Measurements from ENCODE around the gene MYBPC2. TPM values are rescaled to one million over a fixed set of nuclear protein-coding genes. Genes with fewer than 3 reads are reported as not detected.
A peak's percentile ranks its signal among the peaks of the same experiment; 100 is the strongest.
"Not testable (repeated sequence)": the region's sequence is repeated elsewhere in the genome, so short reads cannot be mapped to it uniquely, and the experiment has no call there.

MYBPC2 gene
- total RNA-seq, 1 experiment from 2014 or later: not detected

DNA sequence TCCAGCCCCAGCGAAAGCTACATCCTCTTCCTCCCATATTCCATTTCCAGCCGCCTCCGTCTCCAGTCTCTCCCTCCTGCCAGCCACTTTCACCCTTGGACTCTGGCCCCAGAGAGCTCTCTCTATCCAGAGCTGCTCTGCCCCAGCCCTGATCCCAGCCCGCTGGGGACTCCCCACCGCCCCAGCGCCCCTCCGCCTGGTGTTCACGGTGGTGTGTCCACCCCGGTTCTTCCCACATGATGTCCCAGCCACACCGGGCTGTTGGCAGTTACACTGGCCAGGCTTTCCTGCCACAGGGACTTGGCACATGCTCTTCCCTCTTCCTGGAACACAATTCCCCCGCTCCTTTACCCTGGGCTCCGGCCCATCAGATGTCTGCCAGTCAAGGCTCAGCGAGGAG, 32.3 kb downstream of the MYBPC2 start:
- no peak overlapping the region for H3K27ac ChIP-seq
- DNase-seq (ENCODE audit: low read depth in 1 of 2, low spot score in 2 of 2): no peak
- peaks cover 4% of the 10 kb centered on the region; the same call in 1 of the 2 replicates for H3K27me3 ChIP-seq (replicated peaks)
- H3K9me3 ChIP-seq (replicated peaks): no peaks in the 10 kb centered on the region
- H3K36me3 ChIP-seq: no peaks in the 10 kb centered on the region
- no peak overlapping the region for H3K4me3 ChIP-seq
- H3K4me1 ChIP-seq (replicated peaks): no peaks in the 10 kb centered on the region

DNA sequence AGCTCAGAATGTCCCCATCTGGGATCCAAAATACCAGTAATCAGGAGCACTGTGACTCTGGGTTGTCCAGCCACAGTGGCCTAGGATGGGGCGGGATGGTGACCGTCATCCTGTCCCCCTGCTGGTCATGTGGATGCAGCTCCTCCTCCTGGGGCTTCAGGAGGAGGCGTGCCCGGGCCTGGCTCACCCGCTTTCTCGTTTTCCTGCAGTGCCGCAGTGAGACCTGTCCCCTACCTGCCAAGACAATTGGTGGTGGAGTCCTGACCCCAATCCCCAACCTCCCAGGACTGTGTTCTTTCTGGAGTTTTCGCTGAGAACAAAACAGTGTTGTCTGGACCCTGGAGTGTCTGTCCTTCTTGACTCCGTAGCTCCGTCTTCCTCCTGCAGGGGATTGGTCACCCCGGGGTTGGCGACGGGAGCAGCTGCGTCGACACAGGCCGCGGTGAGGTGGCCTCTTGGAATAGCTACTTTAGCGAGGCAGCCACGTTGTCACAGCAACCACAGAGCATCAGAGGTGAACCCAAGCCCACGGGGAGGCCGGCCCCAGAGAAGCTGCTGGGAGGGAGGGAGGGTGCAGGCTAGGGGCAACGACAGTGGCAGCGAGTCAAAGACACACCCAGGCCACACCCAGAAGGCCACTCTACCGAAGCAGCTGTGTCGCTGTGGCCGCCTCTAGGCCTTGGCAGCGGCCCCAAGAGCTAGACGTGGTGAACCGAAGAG, 33.5 kb downstream of the MYBPC2 start:
- H3K27ac ChIP-seq: no peak overlapping the region
- no peak for DNase-seq (ENCODE audit: low read depth in 1 of 2, low spot score in 2 of 2)
- peaks cover 4% of the 10 kb centered on the region; the same call in 1 of the 2 replicates for H3K27me3 ChIP-seq (replicated peaks)
- no peak overlapping the region for H3K4me3 ChIP-seq
- no peaks in the 10 kb centered on the region for H3K4me1 ChIP-seq (replicated peaks)
- H3K9me3 ChIP-seq (replicated peaks): no peaks in the 10 kb centered on the region
- H3K36me3 ChIP-seq: no peaks in the 10 kb centered on the region

DNA sequence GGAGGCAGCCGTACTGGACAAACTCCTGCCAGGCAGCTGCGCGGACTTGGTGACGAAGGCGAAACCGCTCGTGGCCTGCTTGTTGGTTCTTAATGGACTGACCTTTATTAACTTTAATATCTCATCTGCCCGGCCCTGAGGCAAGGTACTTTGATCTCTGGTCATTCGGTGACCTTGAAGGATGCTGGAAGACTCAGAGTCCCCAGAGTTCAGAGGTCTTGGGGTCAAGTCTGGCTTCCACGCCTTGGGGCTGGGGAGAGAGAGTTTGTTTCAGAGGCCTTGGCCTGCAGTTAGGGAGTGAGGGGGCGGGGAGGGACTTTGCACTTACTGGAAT, 34.0 kb downstream of the MYBPC2 start:
- Histone ChIP-seq H3K27me3 (replicated peaks) (peaks cover 4% of the 10 kb centered on the region; the same call in 1 of the 2 replicates), H3K27ac (no peak overlapping the region), H3K9me3 (replicated peaks) (no peaks in the 10 kb centered on the region), H3K4me1 (replicated peaks) (no peaks in the 10 kb centered on the region), H3K36me3 (no peaks in the 10 kb centered on the region), H3K4me3 (no peak overlapping the region)
- no peak for DNase-seq (ENCODE audit: low read depth in 1 of 2, low spot score in 2 of 2)

GRCh38 chr19:50467566-50467965, 34.9 kb downstream of the MYBPC2 start:
- Histone ChIP-seq H3K4me3 (no peak overlapping the region), H3K36me3 (no peaks in the 10 kb centered on the region), H3K27me3 (replicated peaks) (peaks cover 4% of the 10 kb centered on the region; the same call in 1 of the 2 replicates), H3K9me3 (replicated peaks) (no peaks in the 10 kb centered on the region), H3K4me1 (replicated peaks) (no peaks in the 10 kb centered on the region), H3K27ac (no peak overlapping the region)
- no peak for DNase-seq (ENCODE audit: low read depth in 1 of 2, low spot score in 2 of 2)

- no peaks in the 10 kb centered on the region; the same call in 1 of the 2 replicates for H3K27me3 ChIP-seq (replicated peaks)
- H3K4me3 ChIP-seq: no peak overlapping the region
- no peaks in the 10 kb centered on the region for H3K36me3 ChIP-seq
- H3K27ac ChIP-seq: no peak overlapping the region
- no peaks in the 10 kb centered on the region for H3K9me3 ChIP-seq (replicated peaks)
- no peaks in the 10 kb centered on the region for H3K4me1 ChIP-seq (replicated peaks)
- DNase-seq (ENCODE audit: low read depth in 1 of 2, low spot score in 2 of 2): no peak
Observed at GRCh38 chr19:50468818-50469217, 36.1 kb downstream of the MYBPC2 start.

GRCh38 chr19:50473336-50473735, 40.6 kb downstream of the MYBPC2 start:
- not testable (repeated sequence) for H3K4me1 ChIP-seq (replicated peaks); H3K4me3 ChIP-seq; DNase-seq (ENCODE audit: low read depth in 1 of 2, low spot score in 2 of 2); H3K27ac ChIP-seq; H3K9me3 ChIP-seq (replicated peaks); H3K36me3 ChIP-seq; H3K27me3 ChIP-seq (replicated peaks)

DNA sequence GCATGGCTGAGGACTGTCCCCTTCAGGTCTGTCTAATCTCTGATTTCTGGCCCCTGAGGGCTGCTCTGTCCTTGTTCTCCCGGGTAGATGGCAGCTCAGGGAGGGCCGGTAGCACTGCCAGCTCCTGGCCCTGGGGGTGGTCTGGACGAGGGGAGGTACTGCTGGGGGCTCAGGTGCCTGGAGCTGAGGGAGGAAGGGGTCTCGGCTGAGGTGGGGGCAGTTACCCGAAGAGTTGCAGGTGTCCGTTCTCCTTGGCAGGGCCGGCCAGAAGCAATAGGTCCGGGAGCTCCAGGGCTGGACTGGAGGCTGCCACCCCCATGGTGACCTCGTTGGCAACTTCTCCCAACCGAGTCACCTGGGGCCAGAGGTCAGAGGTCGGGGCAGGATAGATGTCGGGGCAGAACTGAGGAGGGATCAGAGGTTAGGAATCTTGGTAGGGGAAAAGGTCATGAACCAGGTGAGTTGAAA, 42.4 kb downstream of the MYBPC2 start:
- no peak for DNase-seq (ENCODE audit: low read depth in 1 of 2, low spot score in 2 of 2)
- Histone ChIP-seq H3K27me3 (replicated peaks) (no peaks in the 10 kb centered on the region), H3K27ac (no peak overlapping the region), H3K4me3 (no peak overlapping the region), H3K36me3 (peaks cover 12% of the 10 kb centered on the region), H3K9me3 (replicated peaks) (no peaks in the 10 kb centered on the region), H3K4me1 (replicated peaks) (peaks cover 10% of the 10 kb centered on the region)

DNA sequence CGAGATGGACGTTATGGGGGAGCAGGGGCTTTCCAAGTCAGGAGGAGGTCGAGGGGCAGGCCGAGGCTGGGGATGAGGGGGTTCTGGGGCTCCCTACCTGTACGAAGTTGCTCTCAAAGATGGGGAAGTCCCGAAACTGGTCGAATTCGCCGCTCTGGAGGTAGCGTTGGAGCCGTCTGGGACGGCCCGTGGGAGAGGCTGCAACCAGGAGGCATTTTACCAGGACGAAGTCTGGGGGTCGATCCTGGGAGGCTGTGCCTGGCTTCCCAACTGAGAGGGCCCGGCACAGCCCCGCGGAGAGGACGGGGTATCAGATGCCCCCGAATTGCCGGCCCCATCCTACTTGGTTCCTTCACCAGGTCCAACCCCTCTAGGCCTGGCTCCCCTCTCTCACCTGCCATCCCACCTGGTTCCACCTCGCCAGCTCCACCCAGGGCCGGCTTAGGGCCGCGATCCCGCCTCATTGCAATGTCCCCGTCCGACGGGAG, 43.1 kb downstream of the MYBPC2 start:
- no peak for DNase-seq (ENCODE audit: low read depth in 1 of 2, low spot score in 2 of 2)
- Histone ChIP-seq H3K27me3 (replicated peaks) (no peaks in the 10 kb centered on the region), H3K9me3 (replicated peaks) (no peaks in the 10 kb centered on the region), H3K4me1 (replicated peaks) (peaks cover 10% of the 10 kb centered on the region), H3K27ac (no peak overlapping the region), H3K4me3 (peak overlapping the region; percentile 70), H3K36me3 (peaks cover 17% of the 10 kb centered on the region)

GRCh38 chr19:50476224-50476906, 43.7 kb downstream of the MYBPC2 start, which contains the start of the genes EMC10 and GARIN5A:
Gene EMC10, plus strand, starts transcription at chr19:50476507. Its CDS starts 38 bp downstream, at chr19:50476545.
Gene GARIN5A, minus strand, starts transcription at chr19:50476848. Its CDS starts 460 bp downstream, at chr19:50476388.
- DNase-seq (ENCODE audit: low read depth in 1 of 2, low spot score in 2 of 2): peak; percentile 84 to 86
- H3K27ac ChIP-seq: no peak within 1 kb of the TSS
- peaks cover 10% of the 10 kb centered on the region for H3K4me1 ChIP-seq (replicated peaks)
- no peaks in the 10 kb centered on the region for H3K27me3 ChIP-seq (replicated peaks)
- peak within 1 kb of the TSS; percentile 70 for H3K4me3 ChIP-seq
- H3K36me3 ChIP-seq: peaks cover 21% of the 10 kb centered on the region
- H3K9me3 ChIP-seq (replicated peaks): no peaks in the 10 kb centered on the region

DNA sequence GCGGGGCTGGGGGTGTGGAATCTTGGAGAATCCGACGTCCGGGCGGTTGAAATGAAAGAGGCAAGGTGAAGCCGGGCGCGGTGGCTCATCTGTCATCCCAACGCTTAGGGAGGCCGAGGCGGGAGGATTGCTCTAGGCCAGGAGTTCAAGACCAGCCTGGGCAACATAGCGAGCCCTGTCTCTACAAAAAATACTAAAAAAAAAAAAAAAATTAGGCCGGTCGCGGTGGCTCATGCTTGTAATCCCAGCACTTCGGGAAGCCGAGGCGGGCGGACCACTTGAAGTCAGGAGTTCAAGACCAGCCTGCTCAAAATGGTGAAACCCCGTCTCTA, 44.2 kb downstream of the MYBPC2 start:
- H3K9me3 ChIP-seq (replicated peaks): no peaks in the 10 kb centered on the region
- H3K4me1 ChIP-seq (replicated peaks): peaks cover 10% of the 10 kb centered on the region
- H3K4me3 ChIP-seq: peak overlapping the region; percentile 70
- DNase-seq (ENCODE audit: low read depth in 1 of 2, low spot score in 2 of 2): no peak
- H3K36me3 ChIP-seq: peaks cover 21% of the 10 kb centered on the region
- H3K27ac ChIP-seq: no peak overlapping the region
- no peaks in the 10 kb centered on the region for H3K27me3 ChIP-seq (replicated peaks)

- Histone ChIP-seq H3K4me3 (no peak overlapping the region), H3K9me3 (replicated peaks) (no peaks in the 10 kb centered on the region), H3K4me1 (replicated peaks) (peaks cover 10% of the 10 kb centered on the region), H3K27me3 (replicated peaks) (no peaks in the 10 kb centered on the region), H3K36me3 (peaks cover 21% of the 10 kb centered on the region), H3K27ac (no peak overlapping the region)
- DNase-seq (ENCODE audit: low read depth in 1 of 2, low spot score in 2 of 2): no peak
Observed at GRCh38 chr19:50477751-50478515, 45.2 kb downstream of the MYBPC2 start.

GRCh38 chr19:50478901-50479715, 46.4 kb downstream of the MYBPC2 start:
- H3K27me3 ChIP-seq (replicated peaks): no peaks in the 10 kb centered on the region
- peaks cover 10% of the 10 kb centered on the region for H3K4me1 ChIP-seq (replicated peaks)
- peaks cover 21% of the 10 kb centered on the region for H3K36me3 ChIP-seq
- H3K4me3 ChIP-seq: no peak overlapping the region
- no peak overlapping the region for H3K27ac ChIP-seq
- H3K9me3 ChIP-seq (replicated peaks): no peaks in the 10 kb centered on the region
- DNase-seq (ENCODE audit: low read depth in 1 of 2, low spot score in 2 of 2): peak; percentile 19 to 75

DNA sequence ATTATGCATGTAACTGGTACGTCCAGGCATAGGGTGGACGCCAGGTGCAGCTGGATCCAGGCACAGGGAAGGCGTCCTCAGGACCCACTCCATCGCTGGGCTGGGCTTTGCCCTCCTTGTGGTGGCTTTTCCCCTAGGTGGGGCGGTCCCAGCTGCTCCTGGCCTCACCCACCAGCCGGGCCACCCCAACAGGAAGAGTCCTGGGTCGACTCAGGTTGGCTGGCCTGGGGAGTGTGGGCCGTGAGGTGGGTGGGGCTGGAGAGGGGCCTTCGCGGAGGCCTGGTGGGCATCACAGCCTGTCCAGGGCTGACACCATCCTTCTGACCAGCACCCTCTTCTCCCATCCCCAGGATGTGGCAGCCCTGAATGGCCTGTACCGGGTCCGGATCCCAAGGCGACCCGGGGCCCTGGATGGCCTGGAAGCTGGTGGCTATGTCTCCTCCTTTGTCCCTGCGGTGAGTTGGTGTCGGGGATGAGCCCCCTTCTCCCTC, 47.1 kb downstream of the MYBPC2 start:
- H3K9me3 ChIP-seq (replicated peaks): no peaks in the 10 kb centered on the region
- H3K27me3 ChIP-seq (replicated peaks): no peaks in the 10 kb centered on the region
- H3K36me3 ChIP-seq: peaks cover 21% of the 10 kb centered on the region
- H3K27ac ChIP-seq: no peak overlapping the region
- no peak for DNase-seq (ENCODE audit: low read depth in 1 of 2, low spot score in 2 of 2)
- H3K4me1 ChIP-seq (replicated peaks): peaks cover 10% of the 10 kb centered on the region
- H3K4me3 ChIP-seq: no peak overlapping the region

All from SJSA1 (cell line).